Esophagus squamous epithelium (tissue), 5 donors: Measurements from ENCODE around the gene BLOC1S2. TPM values are rescaled to one million over a fixed set of nuclear protein-coding genes. Genes with fewer than 3 reads are reported as not detected.

Source experiments
- DNase-seq: peaks from one replicate; lab custom pipeline; 2025; lab: John Stamatoyannopoulos, UW
- H3K27ac ChIP-seq, 4 donors: fragments of 200-600 bp; sonication (generic); one replicate each; pipeline ENCODE4 v1.5.1; 2016 to 2019; ENCODE audit warnings: mild to moderate bottlenecking in 1 of 4
- H3K27me3 ChIP-seq, 4 donors: fragments of 200-600 bp; sonication (generic); 1 replicate in 3 of 4; 2 replicates in 1 of 4; pipeline versions ENCODE4 v1.5.1 to v1.6.0; 2017 to 2021; ENCODE audit warnings: antibody characterized with exemption in 1 of 4
- H3K36me3 ChIP-seq, 3 donors: fragments of 200-600 bp; sonication (generic); one replicate each; pipeline ENCODE4 v1.5.1; 2016 to 2019
- H3K4me1 ChIP-seq, 3 donors: fragments of 200-600 bp; sonication (generic); one replicate each; pipeline ENCODE4 v1.5.1; 2017 to 2019
- H3K4me3 ChIP-seq, 4 donors: fragments of 200-600 bp; sonication (generic); 1 replicate in 3 of 4; 2 replicates in 1 of 4; pipeline ENCODE4 v1.5.1; 2016 to 2019; ENCODE audit warnings: mild to moderate bottlenecking in 2 of 4, moderate library complexity in 1 of 4
- H3K9me3 ChIP-seq, 3 donors: fragments of 200-600 bp; sonication (generic); one replicate each; pipeline ENCODE4 v1.5.1; 2016 to 2019
- CTCF ChIP-seq, 6 experiments: fragments of 450-650 bp in 4 of 6; fragments of 200-600 bp in 2 of 6; sonication (generic) in 2 of 6; IDR thresholded peaks; one replicate each; pipeline ENCODE4 v1.5.1; 2016 to 2019; ENCODE audit warnings: antibody characterized with exemption in 6 of 6, mild to moderate bottlenecking in 4 of 6, moderate library complexity in 4 of 6
- POLR2A ChIP-seq, 4 donors: fragments of 450-650 bp; IDR thresholded peaks; one replicate each; pipeline ENCODE4 v1.6.1; 2017; ENCODE audit warnings: antibody characterized with exemption in 4 of 4, mild to moderate bottlenecking in 4 of 4, moderate library complexity in 3 of 4
- WGBS, 2 donors: methylation state at CpG; one replicate each; pipeline ENCODE4 v1.1.5; 2018; 5-methylcytosine and 5-hydroxymethylcytosine counted together
- intact Hi-C: fragments of 100-400 bp; cut with DNase I; formaldehyde crosslinking; loops from one replicate; pipeline ENCODE4 v1.15.0; 2022
- total RNA-seq, 4 donors: library from RNA; depleted of rRNA; stranded (reverse); fragments of >200 nt; gene quantifications; one replicate each; pipeline ENCODE4 v1.1.0, GENCODE V29; 2016
- donor health status: DM: yes; HTN: yes; CAD: no.

BLOC1S2 gene
- total RNA-seq, 4 donors from 2014 or later = 38.3 to 73.1 (median 54.5) TPM

GRCh38 chr10:100330079-100330478 lies 43.6 kb upstream of the BLOC1S2 start, which contains the start of gene PKD2L1:
PKD2L1 (minus strand) TSS chr10:100330228; CDS start chr10:100330103, 125 bp downstream.
- no peaks in the 10 kb centered on the region for H3K9me3 ChIP-seq
- no peak for DNase-seq
- peaks cover 0 to 81% (median 0%) of the 10 kb centered on the region in 4 donors for H3K27me3 ChIP-seq

GRCh38 chr10:100328198-100328597 lies 41.7 kb upstream of the BLOC1S2 start:
- H3K4me3 ChIP-seq = no peak overlapping the region
- peaks cover 0 to 83% (median 0%) of the 10 kb centered on the region in 4 donors for H3K27me3 ChIP-seq
- H3K27ac ChIP-seq = no peak overlapping the region
- peaks cover 0 to 14% (median 0%) of the 10 kb centered on the region in 3 donors for H3K4me1 ChIP-seq
- TF ChIP-seq CTCF (IDR thresholded peaks at IDR 0.05) (no peak), POLR2A (IDR thresholded peaks at IDR 0.05) (no peak)
- no peaks in the 10 kb centered on the region for H3K9me3 ChIP-seq
- H3K36me3 ChIP-seq = no peaks in the 10 kb centered on the region
- WGBS, 2 donors = 58 to 67% methylated on average over 5 of the region's 5 CpGs
- no peak for DNase-seq
- intact Hi-C loops = no loop called here

More at GRCh38 chr10:100330079-100330478, 43.6 kb upstream of the BLOC1S2 start, which contains the start of gene PKD2L1:
- Histone ChIP-seq H3K36me3 (no peaks in the 10 kb centered on the region), H3K4me1 (peaks cover 0 to 14% (median 0%) of the 10 kb centered on the region in 3 donors), H3K27ac (no peak within 1 kb of the TSS), H3K4me3 (no peak within 1 kb of the TSS)
- intact Hi-C loops = no loop called here
- no peak for TF ChIP-seq CTCF (IDR thresholded peaks at IDR 0.05)
- TF ChIP-seq POLR2A (IDR thresholded peaks at IDR 0.05) = no peak
- WGBS, 2 donors = 54 to 55% methylated on average over 2 to 3 of the region's 5 CpGs

DNA sequence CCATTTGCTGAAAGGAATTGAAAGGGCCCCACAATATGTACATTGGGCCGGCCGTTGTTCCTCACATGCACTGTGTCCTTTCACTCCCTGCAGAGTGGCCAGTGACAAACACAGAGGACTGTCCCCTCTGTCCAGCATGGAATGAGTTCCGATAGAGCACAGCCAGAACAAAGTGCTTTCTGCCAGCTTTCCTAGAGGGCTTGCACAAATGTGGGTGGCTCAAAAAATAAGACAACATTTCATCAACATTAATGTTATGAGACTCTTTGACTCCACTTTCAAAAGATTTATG lies 41.2 kb upstream of the BLOC1S2 start:
- H3K4me3 ChIP-seq = no peak overlapping the region
- H3K4me1 ChIP-seq = peaks cover 0 to 14% (median 0%) of the 10 kb centered on the region in 3 donors
- DNase-seq = no peak
- H3K9me3 ChIP-seq = no peaks in the 10 kb centered on the region
- intact Hi-C loops = no loop called here
- 63 to 69% methylated on average over 3 of the region's 3 CpGs for WGBS, 2 donors
- peaks cover 0 to 83% (median 0%) of the 10 kb centered on the region in 4 donors for H3K27me3 ChIP-seq
- H3K27ac ChIP-seq = no peak overlapping the region
- no peaks in the 10 kb centered on the region for H3K36me3 ChIP-seq
- no peak for TF ChIP-seq CTCF (IDR thresholded peaks at IDR 0.05)
- TF ChIP-seq POLR2A (IDR thresholded peaks at IDR 0.05) = no peak

DNA sequence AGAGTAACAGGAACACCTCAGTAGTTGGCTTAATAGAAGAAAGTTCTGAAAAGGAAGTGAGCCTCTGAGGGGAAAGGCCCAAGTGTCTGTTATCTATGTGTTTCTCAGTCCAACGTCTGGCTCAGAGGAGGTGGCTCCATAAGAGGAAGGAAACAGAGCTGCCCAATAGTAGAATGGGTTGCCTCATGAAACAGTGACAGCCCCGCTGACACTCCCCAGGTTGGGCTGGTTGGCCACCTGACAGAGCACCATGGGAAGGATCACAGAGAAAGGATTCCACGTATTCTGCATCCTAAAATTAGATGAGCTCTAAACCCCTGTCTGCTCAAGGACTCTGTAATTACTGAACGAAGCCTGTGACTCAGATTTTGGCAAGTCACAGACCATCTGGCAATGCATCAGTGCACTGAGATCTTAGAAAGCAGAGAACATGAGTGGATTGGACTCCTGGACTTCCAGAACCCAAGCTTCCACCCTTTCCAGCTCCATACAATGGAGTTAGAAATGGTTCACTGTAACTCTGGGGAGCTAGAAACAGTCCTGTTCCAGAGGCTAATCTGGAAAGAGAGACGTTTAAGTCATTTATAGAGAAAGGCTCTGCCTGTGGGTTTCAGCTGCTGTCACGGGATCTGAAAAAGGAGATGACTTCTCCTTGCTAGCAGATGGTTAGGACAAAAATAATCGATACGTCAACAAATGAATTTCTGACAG lies 40.7 kb upstream of the BLOC1S2 start:
- intact Hi-C loops = no loop called here
- 38 to 48% methylated on average over 7 of the region's 8 CpGs for WGBS, 2 donors
- H3K36me3 ChIP-seq = no peaks in the 10 kb centered on the region
- H3K27ac ChIP-seq = no peak overlapping the region
- TF ChIP-seq CTCF (IDR thresholded peaks at IDR 0.05) (no peak), POLR2A (IDR thresholded peaks at IDR 0.05) (no peak)
- H3K9me3 ChIP-seq = no peaks in the 10 kb centered on the region
- H3K4me1 ChIP-seq = peaks cover 0 to 14% (median 0%) of the 10 kb centered on the region in 3 donors
- peak; percentile 13 for DNase-seq
- H3K27me3 ChIP-seq = peaks cover 0 to 79% (median 0%) of the 10 kb centered on the region in 4 donors
- no peak overlapping the region for H3K4me3 ChIP-seq

DNA sequence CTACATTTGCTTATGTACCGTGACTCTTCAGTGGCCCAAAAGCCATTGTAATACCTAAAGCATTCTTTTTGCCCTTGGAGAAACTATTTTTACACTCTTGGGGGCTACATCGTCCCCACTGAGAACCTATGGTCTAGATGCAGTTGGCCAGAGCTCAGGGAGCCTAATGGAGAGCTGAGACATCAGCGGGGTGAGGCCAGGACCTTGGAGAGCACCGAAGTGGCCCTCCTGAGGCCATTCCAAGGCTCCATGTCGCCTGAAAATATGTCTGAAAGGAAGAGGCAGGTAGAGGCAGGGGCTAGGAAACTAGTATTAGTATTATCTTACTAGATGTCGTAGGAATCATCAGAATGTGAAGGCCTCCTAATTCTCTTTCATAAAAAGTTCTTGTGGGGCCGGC lies 38.7 kb upstream of the BLOC1S2 start:
- peaks cover 0 to 14% (median 0%) of the 10 kb centered on the region in 3 donors for H3K4me1 ChIP-seq
- DNase-seq = no peak
- WGBS, 2 donors = 47 to 56% methylated on average over 6 to 7 of the region's 7 CpGs
- H3K36me3 ChIP-seq = no peaks in the 10 kb centered on the region
- H3K27me3 ChIP-seq = peaks cover 0 to 72% (median 0%) of the 10 kb centered on the region in 4 donors
- no peaks in the 10 kb centered on the region for H3K9me3 ChIP-seq
- H3K4me3 ChIP-seq = no peak overlapping the region
- no peak overlapping the region for H3K27ac ChIP-seq
- intact Hi-C loops = no loop called here
- TF ChIP-seq POLR2A (IDR thresholded peaks at IDR 0.05) (no peak), CTCF (IDR thresholded peaks at IDR 0.05) (no peak)
